Activated CD4-positive, alpha-beta T cell treated with anti-CD3 and anti-CD28 coated beads, Interleukin-2, Interleukin-4, amounts not matched to agents 100 ng/mL and 50 ng/mL, durations not matched to agents 16 hours and 8 hours (primary cell): ENCODE results near the gene AR.

Experiments
- DNase-seq: peaks from one replicate; pipeline ENCODE4 v3.0.0-alpha.2; 2020; ENCODE audit warnings: low spot score

Gene AR, protein sequence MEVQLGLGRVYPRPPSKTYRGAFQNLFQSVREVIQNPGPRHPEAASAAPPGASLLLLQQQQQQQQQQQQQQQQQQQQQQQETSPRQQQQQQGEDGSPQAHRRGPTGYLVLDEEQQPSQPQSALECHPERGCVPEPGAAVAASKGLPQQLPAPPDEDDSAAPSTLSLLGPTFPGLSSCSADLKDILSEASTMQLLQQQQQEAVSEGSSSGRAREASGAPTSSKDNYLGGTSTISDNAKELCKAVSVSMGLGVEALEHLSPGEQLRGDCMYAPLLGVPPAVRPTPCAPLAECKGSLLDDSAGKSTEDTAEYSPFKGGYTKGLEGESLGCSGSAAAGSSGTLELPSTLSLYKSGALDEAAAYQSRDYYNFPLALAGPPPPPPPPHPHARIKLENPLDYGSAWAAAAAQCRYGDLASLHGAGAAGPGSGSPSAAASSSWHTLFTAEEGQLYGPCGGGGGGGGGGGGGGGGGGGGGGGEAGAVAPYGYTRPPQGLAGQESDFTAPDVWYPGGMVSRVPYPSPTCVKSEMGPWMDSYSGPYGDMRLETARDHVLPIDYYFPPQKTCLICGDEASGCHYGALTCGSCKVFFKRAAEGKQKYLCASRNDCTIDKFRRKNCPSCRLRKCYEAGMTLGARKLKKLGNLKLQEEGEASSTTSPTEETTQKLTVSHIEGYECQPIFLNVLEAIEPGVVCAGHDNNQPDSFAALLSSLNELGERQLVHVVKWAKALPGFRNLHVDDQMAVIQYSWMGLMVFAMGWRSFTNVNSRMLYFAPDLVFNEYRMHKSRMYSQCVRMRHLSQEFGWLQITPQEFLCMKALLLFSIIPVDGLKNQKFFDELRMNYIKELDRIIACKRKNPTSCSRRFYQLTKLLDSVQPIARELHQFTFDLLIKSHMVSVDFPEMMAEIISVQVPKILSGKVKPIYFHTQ

DNA sequence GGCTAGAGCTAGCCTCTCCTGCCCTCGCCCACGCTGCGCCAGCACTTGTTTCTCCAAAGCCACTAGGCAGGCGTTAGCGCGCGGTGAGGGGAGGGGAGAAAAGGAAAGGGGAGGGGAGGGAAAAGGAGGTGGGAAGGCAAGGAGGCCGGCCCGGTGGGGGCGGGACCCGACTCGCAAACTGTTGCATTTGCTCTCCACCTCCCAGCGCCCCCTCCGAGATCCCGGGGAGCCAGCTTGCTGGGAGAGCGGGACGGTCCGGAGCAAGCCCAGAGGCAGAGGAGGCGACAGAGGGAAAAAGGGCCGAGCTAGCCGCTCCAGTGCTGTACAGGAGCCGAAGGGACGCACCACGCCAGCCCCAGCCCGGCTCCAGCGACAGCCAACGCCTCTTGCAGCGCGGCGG, at the start of gene AR:
TSS of gene AR (plus strand) at position 204 of the 400 bp plus-strand sequence. CDS start 1,126 bp downstream, outside the sequence.
- DNase-seq = no peak

GRCh38 chrX:67500617-67501016, 43.2 kb upstream of the AR start:
- DNase-seq = no peak

DNA sequence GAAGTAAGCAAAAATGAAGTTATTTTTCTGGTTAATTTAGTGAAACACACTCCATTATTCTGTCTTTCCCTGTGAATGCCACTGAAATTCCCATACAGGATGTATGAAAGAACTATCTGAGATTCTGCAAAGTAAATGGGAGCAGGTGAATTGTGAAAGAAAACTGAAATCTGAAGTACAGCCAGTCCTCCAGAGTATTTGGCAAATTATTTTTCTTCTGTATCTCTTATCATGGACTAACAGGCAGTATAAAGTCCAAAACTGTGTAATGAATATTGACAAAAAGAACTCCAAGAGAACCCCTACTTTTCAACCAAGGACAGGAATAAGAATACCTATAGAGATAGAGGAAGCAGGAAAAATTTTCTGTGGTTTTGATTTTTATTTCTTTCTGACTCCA, 40.8 kb upstream of the AR start:
- no peak for DNase-seq

DNA sequence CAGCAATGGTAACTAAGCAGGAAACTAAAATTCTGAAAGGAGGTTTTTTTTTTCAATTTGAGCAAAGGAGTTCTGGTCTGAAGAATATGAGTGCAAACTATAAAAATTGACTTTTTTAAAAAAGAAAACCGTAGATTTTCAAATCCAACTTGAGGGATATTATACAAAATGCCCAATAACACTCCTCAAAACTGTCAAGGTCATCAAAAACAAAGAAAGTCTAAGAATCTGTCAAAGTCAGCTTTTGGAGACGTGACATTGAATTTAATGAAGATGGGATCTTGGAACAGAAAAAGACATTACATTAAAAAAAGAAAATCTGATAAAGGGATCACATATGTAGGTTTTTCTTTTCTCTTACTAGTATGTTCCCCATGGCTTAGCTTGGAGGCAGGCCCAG, 40.4 kb upstream of the AR start:
- no peak for DNase-seq

GRCh38 chrX:67520671-67521070, 23.1 kb upstream of the AR start:
- DNase-seq = no peak

DNA sequence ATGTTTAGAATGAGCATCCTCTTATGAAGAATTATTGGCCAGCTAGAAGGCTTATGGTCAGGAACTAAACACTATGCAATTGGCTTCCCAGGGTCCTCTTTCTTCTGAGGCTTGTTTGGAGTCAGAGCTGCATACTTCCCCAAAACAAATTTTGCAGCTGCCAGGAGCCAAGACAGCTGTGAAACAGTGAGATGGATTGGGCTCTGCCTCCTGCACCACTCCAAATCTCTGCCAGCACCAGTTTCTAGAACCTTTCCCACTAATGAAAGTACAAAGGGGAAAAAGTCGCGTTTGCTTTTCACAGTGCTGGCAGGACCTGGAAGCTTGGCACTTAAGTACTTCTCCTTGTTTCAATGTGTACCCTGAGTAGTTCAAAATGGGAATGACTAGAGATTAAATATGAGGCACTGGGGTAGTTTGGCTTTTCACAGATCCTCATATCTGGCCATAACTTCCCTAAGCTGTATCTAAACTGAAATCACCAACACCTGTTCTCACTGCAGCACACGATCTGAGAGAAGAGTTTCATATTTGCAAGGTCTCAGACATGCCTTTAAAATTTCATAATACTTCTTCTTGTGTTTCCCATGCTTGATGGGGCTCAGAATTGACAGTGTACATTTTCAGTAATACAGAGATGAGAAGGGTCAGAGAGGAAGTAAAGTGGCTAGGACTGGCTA, 20.7 kb upstream of the AR start:
- DNase-seq = no peak

GRCh38 chrX:67523932-67524331, 19.9 kb upstream of the AR start:
- no peak for DNase-seq

- DNase-seq = no peak
Observed at GRCh38 chrX:67524428-67524827, 19.4 kb upstream of the AR start.

DNA sequence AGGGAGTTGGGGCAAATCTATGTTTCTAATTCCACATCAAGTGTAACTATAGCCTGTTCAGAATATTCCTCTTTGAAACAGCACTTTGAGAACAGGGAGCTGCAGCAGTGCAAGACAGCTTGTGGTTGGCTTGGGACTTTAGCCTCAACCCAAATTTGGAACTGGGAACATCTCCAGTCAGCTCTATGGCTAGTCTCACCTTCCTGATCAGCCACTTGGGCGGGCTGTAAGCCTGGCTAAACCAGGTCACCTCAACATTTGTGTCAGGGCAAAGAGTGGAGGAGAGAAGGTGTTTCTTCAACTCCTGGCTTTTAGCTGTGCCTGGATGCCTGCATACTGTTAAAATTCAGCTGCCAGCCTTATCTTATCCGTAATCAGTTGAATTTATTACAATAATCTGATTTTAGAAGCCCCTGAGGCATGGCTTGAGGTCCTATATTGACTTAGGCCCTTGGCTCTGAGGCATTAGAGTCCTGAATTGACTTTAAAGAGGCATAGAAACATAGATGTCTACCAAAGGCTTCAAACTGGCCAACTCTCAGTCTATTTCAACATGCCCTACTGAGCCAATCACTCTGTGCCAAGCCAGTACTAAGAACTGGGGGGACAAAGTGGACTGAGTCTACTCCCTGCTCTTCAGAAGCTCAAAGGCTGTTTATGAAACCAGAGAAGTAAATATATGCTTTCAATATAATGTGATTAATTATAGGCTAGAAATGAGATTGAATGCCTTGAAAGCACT, 18.7 kb upstream of the AR start:
- DNase-seq = no peak

DNA sequence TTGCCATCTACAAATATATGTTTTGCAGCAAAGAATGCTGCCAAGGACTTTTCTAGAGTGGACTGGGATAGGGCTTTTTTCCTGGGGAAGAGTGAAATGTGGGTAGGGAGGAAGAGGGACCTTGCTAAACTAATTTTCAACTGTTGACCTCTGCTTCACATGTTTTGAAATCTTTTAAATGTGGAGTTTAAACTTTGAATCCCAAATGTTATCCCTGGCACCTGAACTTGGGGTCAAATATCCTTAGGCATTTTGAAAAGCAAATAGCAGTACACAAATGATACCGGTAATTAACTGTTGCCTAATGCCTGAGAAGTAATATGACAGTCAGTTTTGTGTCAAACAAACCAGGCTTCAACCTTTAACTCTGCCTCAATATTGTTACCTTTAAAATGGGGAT, 7.3 kb upstream of the AR start:
- DNase-seq = no peak

GRCh38 chrX:67538383-67538782, 5.4 kb upstream of the AR start:
- no peak for DNase-seq

DNA sequence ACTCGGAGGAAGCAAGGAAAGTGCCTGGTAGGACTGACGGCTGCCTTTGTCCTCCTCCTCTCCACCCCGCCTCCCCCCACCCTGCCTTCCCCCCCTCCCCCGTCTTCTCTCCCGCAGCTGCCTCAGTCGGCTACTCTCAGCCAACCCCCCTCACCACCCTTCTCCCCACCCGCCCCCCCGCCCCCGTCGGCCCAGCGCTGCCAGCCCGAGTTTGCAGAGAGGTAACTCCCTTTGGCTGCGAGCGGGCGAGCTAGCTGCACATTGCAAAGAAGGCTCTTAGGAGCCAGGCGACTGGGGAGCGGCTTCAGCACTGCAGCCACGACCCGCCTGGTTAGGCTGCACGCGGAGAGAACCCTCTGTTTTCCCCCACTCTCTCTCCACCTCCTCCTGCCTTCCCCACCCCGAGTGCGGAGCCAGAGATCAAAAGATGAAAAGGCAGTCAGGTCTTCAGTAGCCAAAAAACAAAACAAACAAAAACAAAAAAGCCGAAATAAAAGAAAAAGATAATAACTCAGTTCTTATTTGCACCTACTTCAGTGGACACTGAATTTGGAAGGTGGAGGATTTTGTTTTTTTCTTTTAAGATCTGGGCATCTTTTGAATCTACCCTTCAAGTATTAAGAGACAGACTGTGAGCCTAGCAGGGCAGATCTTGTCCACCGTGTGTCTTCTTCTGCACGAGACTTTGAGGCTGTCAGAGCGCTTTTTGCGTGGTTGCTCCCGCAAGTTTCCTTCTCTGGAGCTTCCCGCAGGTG, 637 bp downstream of the AR start:
- DNase-seq = no peak

DNA sequence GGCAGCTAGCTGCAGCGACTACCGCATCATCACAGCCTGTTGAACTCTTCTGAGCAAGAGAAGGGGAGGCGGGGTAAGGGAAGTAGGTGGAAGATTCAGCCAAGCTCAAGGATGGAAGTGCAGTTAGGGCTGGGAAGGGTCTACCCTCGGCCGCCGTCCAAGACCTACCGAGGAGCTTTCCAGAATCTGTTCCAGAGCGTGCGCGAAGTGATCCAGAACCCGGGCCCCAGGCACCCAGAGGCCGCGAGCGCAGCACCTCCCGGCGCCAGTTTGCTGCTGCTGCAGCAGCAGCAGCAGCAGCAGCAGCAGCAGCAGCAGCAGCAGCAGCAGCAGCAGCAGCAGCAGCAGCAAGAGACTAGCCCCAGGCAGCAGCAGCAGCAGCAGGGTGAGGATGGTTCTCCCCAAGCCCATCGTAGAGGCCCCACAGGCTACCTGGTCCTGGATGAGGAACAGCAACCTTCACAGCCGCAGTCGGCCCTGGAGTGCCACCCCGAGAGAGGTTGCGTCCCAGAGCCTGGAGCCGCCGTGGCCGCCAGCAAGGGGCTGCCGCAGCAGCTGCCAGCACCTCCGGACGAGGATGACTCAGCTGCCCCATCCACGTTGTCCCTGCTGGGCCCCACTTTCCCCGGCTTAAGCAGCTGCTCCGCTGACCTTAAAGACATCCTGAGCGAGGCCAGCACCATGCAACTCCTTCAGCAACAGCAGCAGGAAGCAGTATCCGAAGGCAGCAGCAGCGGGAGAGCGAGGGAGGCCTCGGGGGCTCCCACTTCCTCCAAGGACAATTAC, 1.4 kb downstream of the AR start:
- no peak for DNase-seq

DNA sequence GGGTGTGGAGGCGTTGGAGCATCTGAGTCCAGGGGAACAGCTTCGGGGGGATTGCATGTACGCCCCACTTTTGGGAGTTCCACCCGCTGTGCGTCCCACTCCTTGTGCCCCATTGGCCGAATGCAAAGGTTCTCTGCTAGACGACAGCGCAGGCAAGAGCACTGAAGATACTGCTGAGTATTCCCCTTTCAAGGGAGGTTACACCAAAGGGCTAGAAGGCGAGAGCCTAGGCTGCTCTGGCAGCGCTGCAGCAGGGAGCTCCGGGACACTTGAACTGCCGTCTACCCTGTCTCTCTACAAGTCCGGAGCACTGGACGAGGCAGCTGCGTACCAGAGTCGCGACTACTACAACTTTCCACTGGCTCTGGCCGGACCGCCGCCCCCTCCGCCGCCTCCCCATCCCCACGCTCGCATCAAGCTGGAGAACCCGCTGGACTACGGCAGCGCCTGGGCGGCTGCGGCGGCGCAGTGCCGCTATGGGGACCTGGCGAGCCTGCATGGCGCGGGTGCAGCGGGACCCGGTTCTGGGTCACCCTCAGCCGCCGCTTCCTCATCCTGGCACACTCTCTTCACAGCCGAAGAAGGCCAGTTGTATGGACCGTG, 2.2 kb downstream of the AR start:
- DNase-seq = no peak

- DNase-seq = no peak
Observed at GRCh38 chrX:67546496-67547423, 2.9 kb downstream of the AR start.

- DNase-seq = peak; percentile 38
Observed at GRCh38 chrX:67555578-67556203, 11.9 kb downstream of the AR start.

GRCh38 chrX:67558267-67558666, 14.4 kb downstream of the AR start:
- DNase-seq = no peak
